ENCODE measurements around the gene GPR137B.
A peak's percentile ranks its signal among the peaks of the same experiment; 100 is the strongest.

Gene GPR137B

DNA sequence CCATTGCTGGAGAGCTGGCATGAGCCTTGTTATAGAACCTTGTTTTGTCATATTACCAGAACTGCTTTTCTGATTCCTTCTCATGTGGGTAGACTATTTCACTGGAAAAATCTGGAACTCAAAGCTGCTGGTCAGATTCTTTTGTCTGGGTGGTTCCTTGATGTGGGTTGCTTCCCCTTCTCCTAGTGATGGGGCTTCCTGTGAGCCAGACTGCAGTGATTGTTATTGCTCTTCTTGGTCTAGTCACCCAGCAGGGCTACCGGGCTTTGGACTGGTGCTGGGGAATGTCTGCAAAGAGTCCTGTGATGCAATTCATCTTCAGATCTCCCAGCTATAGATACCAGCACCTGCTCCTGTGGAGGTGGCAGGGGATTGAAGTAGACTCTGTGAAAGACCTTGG lies 59.4 kb downstream of the GPR137B start:
- no peak for DNase-seq (ENCODE audit: low read depth)

DNA sequence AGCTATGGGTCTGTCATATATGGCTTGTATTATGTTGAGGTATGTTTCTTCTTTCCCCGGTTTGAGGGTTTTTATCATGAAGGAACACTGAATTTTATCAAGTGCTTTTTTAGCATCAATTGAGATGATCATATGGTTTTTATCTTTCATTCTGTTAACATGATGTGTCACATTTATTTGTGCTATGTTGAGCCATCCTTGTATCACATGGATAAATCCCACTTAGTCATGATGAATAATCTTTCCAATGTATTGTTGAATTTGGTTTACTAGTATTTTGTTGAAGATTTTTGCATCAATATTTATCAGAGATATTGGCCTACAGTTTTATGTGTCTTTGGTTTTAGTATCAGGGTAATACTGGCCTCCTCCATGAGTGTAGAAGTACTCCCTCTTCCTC lies 61.7 kb downstream of the GPR137B start:
- DNase-seq (ENCODE audit: low read depth) = peak; percentile 15

- DNase-seq (ENCODE audit: low read depth) = no peak
Measured at GRCh38 chr1:236204656-236205055, 62.3 kb downstream of the GPR137B start.

GRCh38 chr1:236206548-236206947 lies 64.2 kb downstream of the GPR137B start:
- no peak for DNase-seq (ENCODE audit: low read depth)

GRCh38 chr1:236207121-236207520 lies 64.8 kb downstream of the GPR137B start:
- DNase-seq (ENCODE audit: low read depth) = no peak

- DNase-seq (ENCODE audit: low read depth) = no peak
Measured at GRCh38 chr1:236207569-236207968, 65.2 kb downstream of the GPR137B start.

GRCh38 chr1:236209185-236209584 lies 66.8 kb downstream of the GPR137B start:
- no peak for DNase-seq (ENCODE audit: low read depth)

DNA sequence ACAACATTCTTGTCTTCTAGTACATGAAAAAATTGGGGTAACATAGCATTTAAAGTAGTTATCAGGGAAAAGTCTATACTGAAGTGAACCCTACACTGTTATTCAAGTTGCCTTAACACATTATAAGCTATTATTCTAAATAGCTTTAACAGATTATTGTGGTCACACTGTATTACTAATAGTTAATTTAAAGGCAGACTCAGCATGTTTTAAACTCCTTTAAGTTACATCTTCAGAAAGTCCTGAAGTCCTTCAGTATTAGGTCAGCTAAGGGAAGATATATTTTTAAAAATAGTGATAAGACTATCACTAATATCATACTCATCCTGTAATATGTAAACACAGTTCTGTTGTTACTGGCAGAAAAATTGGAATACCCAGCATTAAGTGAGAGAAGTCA lies 67.4 kb downstream of the GPR137B start:
- DNase-seq (ENCODE audit: low read depth) = no peak

- DNase-seq (ENCODE audit: low read depth) = no peak
Measured at GRCh38 chr1:236211815-236212214, 69.5 kb downstream of the GPR137B start.

GRCh38 chr1:236213534-236213933 lies 71.2 kb downstream of the GPR137B start:
- no peak for DNase-seq (ENCODE audit: low read depth)

GRCh38 chr1:236214761-236215160 lies 72.4 kb downstream of the GPR137B start:
- no peak for DNase-seq (ENCODE audit: low read depth)

GRCh38 chr1:236220473-236220872 lies 78.1 kb downstream of the GPR137B start:
- no peak for DNase-seq (ENCODE audit: low read depth)

DNA sequence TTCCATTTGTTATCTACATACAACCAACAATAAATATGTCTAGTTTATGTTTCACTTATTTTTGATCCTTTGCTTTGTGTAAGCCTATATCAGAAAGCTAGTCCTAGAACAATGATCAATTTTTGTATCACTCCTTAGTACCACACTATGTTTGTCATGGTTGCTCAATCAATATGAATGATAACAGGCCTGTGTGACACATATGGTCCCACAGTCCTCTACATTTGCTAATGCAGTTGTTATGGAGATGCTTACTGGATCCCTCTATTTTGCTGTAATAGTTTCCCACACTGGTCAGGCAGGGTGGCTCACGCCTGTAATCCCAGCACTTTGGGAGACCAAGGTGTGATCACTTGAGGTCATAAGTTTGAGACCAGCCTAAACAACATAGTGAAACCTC lies 80.3 kb downstream of the GPR137B start:
- no peak for DNase-seq (ENCODE audit: low read depth)

DNA sequence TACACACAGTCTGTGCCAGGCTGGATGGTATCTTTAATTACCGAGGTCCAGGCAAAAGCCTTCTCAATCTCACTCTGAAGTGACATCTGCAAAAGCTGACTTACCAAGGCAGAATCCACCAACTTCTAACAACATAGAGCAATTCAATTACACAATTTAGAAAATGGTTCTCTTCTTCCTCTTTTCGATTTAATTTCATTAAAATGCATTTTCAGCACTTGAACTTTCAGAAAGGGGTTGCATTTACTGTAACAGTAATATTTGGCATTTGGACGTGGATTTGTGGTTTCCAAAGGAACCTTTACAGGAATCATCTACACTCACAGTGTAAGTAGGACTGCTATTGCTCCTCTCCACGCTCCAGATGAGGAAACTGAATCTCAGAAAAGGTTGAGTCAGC lies 86.1 kb downstream of the GPR137B start:
- no peak for DNase-seq (ENCODE audit: low read depth)

- no peak for DNase-seq (ENCODE audit: low read depth)
Measured at GRCh38 chr1:236235116-236235515, 92.8 kb downstream of the GPR137B start.

DNA sequence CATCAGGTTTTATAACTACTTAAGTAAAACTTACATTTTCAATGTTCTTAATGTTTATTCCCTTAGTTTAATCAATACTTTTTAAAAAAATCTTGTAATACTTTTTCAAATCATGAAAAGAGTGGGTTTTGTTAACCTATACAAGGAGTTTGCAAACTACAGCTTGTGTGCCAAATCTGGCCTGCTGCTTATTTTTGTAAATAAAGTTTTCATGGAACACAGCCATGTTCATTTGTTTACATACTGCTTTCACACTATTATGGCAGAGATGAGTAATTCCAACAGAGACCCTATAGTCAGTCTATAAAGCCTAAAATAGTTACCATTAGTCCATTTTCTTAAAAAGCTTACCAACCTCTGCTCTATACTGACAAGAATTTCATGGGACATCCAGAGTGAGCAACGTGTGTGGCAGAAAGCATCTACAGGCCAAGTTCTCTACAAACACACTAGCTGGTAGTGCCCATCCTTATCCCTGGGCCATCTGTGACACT lies 96.8 kb downstream of the GPR137B start:
- no peak for DNase-seq (ENCODE audit: low read depth)

GRCh38 chr1:236240675-236241074 lies 98.3 kb downstream of the GPR137B start:
- no peak for DNase-seq (ENCODE audit: low read depth)

- DNase-seq (ENCODE audit: low read depth) = no peak
Measured at GRCh38 chr1:236242568-236242967, 100.2 kb downstream of the GPR137B start.

DNA sequence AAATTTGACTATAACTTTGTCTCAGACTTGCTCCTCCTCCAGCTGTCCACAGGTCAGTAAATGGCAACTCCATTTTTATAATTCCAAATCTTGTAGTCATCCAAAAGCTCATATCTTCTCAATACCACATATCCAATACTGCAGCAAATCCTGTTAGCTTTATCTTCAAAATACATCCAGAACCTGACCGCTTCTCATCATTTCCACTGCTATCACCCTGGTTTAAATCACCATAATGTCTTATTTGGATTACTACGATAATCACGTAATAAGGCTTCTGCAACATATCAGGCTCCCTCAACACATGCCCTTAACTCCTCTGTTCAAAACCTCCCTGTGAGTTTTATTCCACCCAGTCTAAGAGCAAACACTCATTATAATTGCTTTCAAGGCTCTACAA lies 104.9 kb downstream of the GPR137B start:
- DNase-seq (ENCODE audit: low read depth) = no peak

- DNase-seq (ENCODE audit: low read depth) = no peak
Measured at GRCh38 chr1:236251587-236251986, 109.2 kb downstream of the GPR137B start.

DNA sequence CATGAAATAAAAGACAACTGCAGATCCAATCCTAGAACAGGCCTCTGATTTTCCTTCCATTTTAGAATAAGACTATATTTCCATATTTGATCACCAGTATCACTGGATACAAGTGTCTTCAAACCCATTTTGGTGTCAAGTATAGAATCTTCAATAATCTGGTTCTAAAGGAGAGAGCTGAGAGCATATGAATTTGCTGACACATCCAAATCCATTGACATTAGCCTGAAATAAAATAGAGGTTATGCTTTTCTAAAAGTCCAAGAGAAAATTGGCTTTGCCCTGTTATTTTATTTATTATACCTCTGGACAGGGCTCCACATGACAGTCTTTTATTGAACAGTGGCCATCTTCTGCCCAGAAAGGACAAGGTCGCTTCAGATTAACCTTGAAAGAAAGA lies 110.8 kb downstream of the GPR137B start:
- no peak for DNase-seq (ENCODE audit: low read depth)

DNA sequence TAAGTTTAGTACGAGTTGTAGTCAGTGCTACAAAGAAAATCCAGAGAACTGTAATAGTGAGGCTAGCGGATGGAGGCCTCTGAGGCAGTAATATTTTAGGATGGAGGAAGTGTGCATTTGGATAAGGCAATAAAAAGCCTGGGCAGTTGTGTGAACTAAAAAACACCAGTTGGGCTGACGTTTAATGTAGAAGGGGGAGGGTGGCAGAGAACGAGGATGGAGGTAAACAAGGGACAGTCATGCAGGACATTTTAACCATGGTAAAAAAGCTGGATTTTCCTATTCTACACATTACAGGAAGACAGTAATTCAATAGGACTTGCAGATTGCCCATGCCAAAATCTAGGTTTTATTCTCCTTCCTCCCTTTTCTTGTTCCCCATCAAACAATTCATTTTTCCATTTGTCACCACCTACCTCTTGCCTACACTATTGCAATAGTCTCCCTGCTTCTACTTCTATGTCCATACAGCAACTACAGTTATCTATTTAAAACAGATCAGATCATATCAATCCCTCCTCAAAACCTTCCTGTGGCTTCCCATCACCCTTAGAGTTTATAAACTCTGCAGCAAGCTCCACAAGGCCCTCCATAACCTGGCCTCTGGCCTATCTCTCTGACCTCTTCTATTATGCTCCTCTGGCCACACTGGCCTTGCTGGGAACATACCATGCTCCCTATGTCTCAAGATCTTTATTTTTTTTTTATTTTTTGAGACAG lies 111.7 kb downstream of the GPR137B start:
- DNase-seq (ENCODE audit: low read depth) = no peak

- no peak for DNase-seq (ENCODE audit: low read depth)
Measured at GRCh38 chr1:236257216-236257615, 114.9 kb downstream of the GPR137B start.

GRCh38 chr1:236258114-236258622 lies 115.8 kb downstream of the GPR137B start:
- no peak for DNase-seq (ENCODE audit: low read depth)
